ENCODE data around the gene CABLES1. TPM values are rescaled to one million over a fixed set of nuclear protein-coding genes. Genes with fewer than 3 reads are reported as not detected.

The CABLES1 gene
- total RNA-seq, 4 donors from 2014 or later = 1.5 to 11.9 (median 6.1) TPM

DNA sequence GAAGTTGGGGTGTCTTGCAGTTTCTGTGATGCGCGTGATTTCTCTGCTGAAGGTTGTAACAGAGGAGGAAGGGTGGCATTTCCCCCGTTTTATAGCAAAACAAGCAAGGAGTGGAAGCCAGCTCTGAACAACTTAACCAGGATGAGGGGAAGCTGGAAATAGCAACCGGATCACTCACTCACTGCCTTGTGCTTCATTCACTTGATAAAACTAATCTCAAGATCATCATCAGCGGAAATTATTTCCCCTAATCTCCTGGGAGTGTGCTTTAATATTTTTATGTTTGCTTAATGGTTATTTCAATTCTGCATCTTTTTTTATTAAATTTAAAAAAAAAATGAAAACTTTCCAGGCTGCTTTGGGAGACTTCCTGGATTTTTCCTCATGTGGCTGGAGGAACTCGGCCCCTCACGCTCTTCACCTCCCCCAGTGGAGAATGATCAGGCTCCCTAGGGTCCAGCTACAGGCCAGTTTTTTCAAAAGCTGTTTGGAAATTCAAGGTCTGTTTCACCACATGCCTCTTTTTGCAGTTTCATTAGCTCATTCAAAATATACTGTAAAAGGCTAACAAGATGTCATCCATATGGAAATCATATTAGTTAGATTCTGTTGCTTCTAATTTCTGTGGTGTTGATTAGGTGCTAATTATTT is 31.7 kb downstream of the CABLES1 start:
- Histone ChIP-seq H3K27me3 (no peaks in the 10 kb centered on the region), H3K4me3 (no peak overlapping the region), H3K4me1 (no peaks in the 10 kb centered on the region), H3K36me3 (no peaks in the 10 kb centered on the region), H3K27ac (no peak overlapping the region), H3K9me3 (no peaks in the 10 kb centered on the region)
- TF ChIP-seq POLR2AphosphoS5 (IDR thresholded peaks at IDR 0.05) = no peak
- TF ChIP-seq POLR2A (IDR thresholded peaks at IDR 0.05) = no peak
- no peak for TF ChIP-seq EP300 (IDR thresholded peaks at IDR 0.05; ENCODE audit: low read depth)
- TF ChIP-seq, protein P1, sequence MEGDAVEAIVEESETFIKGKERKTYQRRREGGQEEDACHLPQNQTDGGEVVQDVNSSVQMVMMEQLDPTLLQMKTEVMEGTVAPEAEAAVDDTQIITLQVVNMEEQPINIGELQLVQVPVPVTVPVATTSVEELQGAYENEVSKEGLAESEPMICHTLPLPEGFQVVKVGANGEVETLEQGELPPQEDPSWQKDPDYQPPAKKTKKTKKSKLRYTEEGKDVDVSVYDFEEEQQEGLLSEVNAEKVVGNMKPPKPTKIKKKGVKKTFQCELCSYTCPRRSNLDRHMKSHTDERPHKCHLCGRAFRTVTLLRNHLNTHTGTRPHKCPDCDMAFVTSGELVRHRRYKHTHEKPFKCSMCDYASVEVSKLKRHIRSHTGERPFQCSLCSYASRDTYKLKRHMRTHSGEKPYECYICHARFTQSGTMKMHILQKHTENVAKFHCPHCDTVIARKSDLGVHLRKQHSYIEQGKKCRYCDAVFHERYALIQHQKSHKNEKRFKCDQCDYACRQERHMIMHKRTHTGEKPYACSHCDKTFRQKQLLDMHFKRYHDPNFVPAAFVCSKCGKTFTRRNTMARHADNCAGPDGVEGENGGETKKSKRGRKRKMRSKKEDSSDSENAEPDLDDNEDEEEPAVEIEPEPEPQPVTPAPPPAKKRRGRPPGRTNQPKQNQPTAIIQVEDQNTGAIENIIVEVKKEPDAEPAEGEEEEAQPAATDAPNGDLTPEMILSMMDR (IDR thresholded peaks at IDR 0.05) = no peak
- DNase-seq = no peak
- in situ Hi-C loops (cut with MboI; ENCODE audit: low pct_ligation_motif_present in 1 of 4, low pct_unique_long_range_greater_than_20kb in 1 of 4, low sequenced_read_pairs in 3 of 4) = no loop called here
- 41 to 78% methylated on average over 4 to 7 of the region's 7 CpGs for WGBS, 2 donors (ENCODE audit: low coverage in 1 of 2)
- intact Hi-C loops (cut with DNase I; ENCODE audit: low total_unique reads) = no loop called here

DNA sequence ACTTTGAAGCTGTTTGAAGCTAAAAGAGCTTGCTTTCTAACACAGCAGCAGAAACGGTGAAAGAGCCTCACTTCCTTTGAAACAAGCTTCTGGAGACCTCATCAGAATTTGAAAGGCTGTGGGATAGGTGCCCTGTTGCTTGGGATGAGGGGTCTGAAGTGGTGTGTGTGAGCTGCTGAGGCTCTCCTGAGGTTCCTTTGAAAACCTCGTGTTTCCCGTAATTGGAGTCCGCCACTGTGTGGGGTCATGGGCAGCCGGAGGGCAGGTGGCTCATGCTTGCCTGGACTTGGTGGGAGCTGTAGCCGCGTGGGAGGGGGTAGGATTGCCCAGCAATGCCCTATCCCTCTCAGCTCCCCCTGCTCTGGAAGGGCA is 34.4 kb downstream of the CABLES1 start:
- H3K4me3 ChIP-seq = no peak overlapping the region
- TF ChIP-seq POLR2AphosphoS5 (IDR thresholded peaks at IDR 0.05) (no peak), EP300 (IDR thresholded peaks at IDR 0.05; ENCODE audit: low read depth) (no peak), POLR2A (IDR thresholded peaks at IDR 0.05) (no peak)
- TF ChIP-seq, protein P1 (IDR thresholded peaks at IDR 0.05) = no peak
- in situ Hi-C loops (cut with MboI; ENCODE audit: low pct_ligation_motif_present in 1 of 4, low pct_unique_long_range_greater_than_20kb in 1 of 4, low sequenced_read_pairs in 3 of 4) = no loop called here
- WGBS, 2 donors (ENCODE audit: low coverage in 1 of 2) = 80 to 87% methylated on average over 1 to 7 of the region's 7 CpGs
- H3K27me3 ChIP-seq = no peaks in the 10 kb centered on the region
- intact Hi-C loops (cut with DNase I; ENCODE audit: low total_unique reads) = no loop called here
- no peaks in the 10 kb centered on the region for H3K4me1 ChIP-seq
- H3K9me3 ChIP-seq = no peaks in the 10 kb centered on the region
- H3K36me3 ChIP-seq = no peaks in the 10 kb centered on the region
- no peak overlapping the region for H3K27ac ChIP-seq
- no peak for DNase-seq

- H3K36me3 ChIP-seq = no peaks in the 10 kb centered on the region
- TF ChIP-seq, protein P1 (IDR thresholded peaks at IDR 0.05) = no peak
- TF ChIP-seq EP300 (IDR thresholded peaks at IDR 0.05; ENCODE audit: low read depth) (no peak), POLR2A (IDR thresholded peaks at IDR 0.05) (no peak)
- H3K4me1 ChIP-seq = no peaks in the 10 kb centered on the region
- H3K9me3 ChIP-seq = no peaks in the 10 kb centered on the region
- no peak overlapping the region for H3K4me3 ChIP-seq
- 87% methylated on average over 7 of the region's 7 CpGs; no CpG with 5 or more reads in 1 of the 2 donors for WGBS, 2 donors (ENCODE audit: low coverage in 1 of 2)
- H3K27ac ChIP-seq = no peak overlapping the region
- no peak for DNase-seq
- in situ Hi-C loops (cut with MboI; ENCODE audit: low pct_ligation_motif_present in 1 of 4, low pct_unique_long_range_greater_than_20kb in 1 of 4, low sequenced_read_pairs in 3 of 4) (no loop called here), intact Hi-C loops (cut with DNase I; ENCODE audit: low total_unique reads) (no loop called here)
- no peaks in the 10 kb centered on the region for H3K27me3 ChIP-seq
Measured at GRCh38 chr18:23170137-23170536, 34.9 kb downstream of the CABLES1 start.

DNA sequence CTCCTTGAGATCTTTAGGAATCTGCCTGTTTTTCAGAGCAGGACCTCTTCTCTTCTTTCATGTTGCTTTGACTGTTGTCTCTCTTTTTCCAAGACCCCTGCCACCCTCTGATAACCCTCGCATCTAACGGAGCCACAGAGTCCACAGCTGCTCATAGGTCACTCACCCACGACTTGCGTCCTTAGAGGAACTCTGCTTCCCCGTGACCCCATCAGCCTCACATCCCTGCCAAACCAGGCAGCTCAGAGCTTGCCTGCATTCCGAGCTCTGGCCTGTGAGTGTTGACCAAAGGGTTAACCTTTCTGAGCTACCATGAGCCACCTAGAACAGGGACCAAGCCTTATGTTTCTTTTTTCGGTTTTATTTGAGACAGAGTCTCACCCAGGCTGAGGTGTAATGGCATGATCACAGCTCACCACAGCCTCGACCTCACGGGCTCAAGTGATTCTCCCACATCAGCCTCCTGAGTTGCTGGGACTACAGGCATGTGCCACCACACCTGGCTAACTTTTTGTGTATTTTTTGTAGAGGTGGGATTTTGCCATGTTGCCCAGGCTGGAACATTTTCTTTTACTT is 36.4 kb downstream of the CABLES1 start:
- Histone ChIP-seq H3K4me3 (no peak overlapping the region), H3K4me1 (no peaks in the 10 kb centered on the region), H3K27me3 (no peaks in the 10 kb centered on the region), H3K9me3 (no peaks in the 10 kb centered on the region), H3K36me3 (no peaks in the 10 kb centered on the region), H3K27ac (no peak overlapping the region)
- in situ Hi-C loops (cut with MboI; ENCODE audit: low pct_ligation_motif_present in 1 of 4, low pct_unique_long_range_greater_than_20kb in 1 of 4, low sequenced_read_pairs in 3 of 4) = no loop called here
- WGBS, 2 donors (ENCODE audit: low coverage in 1 of 2) = 78 to 90% methylated on average over 2 to 9 of the region's 9 CpGs
- no peak for DNase-seq
- TF ChIP-seq, protein P1 (IDR thresholded peaks at IDR 0.05) = no peak
- TF ChIP-seq EP300 (IDR thresholded peaks at IDR 0.05; ENCODE audit: low read depth) (no peak), POLR2A (IDR thresholded peaks at IDR 0.05) (no peak), POLR2AphosphoS5 (IDR thresholded peaks at IDR 0.05) (no peak)
- intact Hi-C loops (cut with DNase I; ENCODE audit: low total_unique reads) = no loop called here

Data from transverse colon (tissue), 4 donors.